ENCODE data around the gene IARS1. TPM values are rescaled to one million over a fixed set of nuclear protein-coding genes. Genes with fewer than 3 reads are reported as not detected.
A peak's percentile ranks its signal among the peaks of the same experiment; 100 is the strongest.

The IARS1 gene
- total and polyA plus RNA-seq, 12 donors: 16.8 to 157 (median 80.1) TPM

- WGBS, 4 donors: 82 to 89% (median 85%) methylated on average over 3 of the region's 3 CpGs
- no peak for TF ChIP-seq CTCF (IDR thresholded peaks at IDR 0.05)
- TF ChIP-seq POLR2A (IDR thresholded peaks at IDR 0.05): no peak
- H3K27ac ChIP-seq: no peak overlapping the region
- H3K4me1 ChIP-seq (replicated peaks in 1 of 2): peaks cover 9 to 16% of the 10 kb centered on the region in 2 donors
- H3K4me3 ChIP-seq: no peak overlapping the region
- no peak for DNase-seq
- H3K36me3 ChIP-seq (replicated peaks in 1 of 2): peaks cover 0 to 53% of the 10 kb centered on the region in 2 donors
- H3K27me3 ChIP-seq: no peaks in the 10 kb centered on the region
- intact Hi-C loops (cut with DNase I): no loop called here
- no peaks in the 10 kb centered on the region for H3K9me3 ChIP-seq (replicated peaks in 1 of 3)
Measured at GRCh38 chr9:92297611-92298010, 4.1 kb upstream of the IARS1 start.

- Histone ChIP-seq H3K9me3 (replicated peaks in 1 of 3) (no peaks in the 10 kb centered on the region), H3K27ac (no peak overlapping the region), H3K4me3 (no peak overlapping the region), H3K27me3 (no peaks in the 10 kb centered on the region), H3K4me1 (replicated peaks in 1 of 2) (peaks cover 12 to 30% of the 10 kb centered on the region in 2 donors), H3K36me3 (replicated peaks in 1 of 2) (peaks cover 0 to 38% of the 10 kb centered on the region in 2 donors)
- intact Hi-C loops (cut with DNase I): no loop called here
- WGBS, 4 donors: 66 to 75% (median 72%) methylated on average over 4 of the region's 4 CpGs
- TF ChIP-seq POLR2A (IDR thresholded peaks at IDR 0.05) (no peak), CTCF (IDR thresholded peaks at IDR 0.05) (no peak)
- DNase-seq: no peak
Measured at GRCh38 chr9:92295827-92296258, 2.3 kb upstream of the IARS1 start.

GRCh38 chr9:92295240-92295790 is 1.8 kb upstream of the IARS1 start:
- no peaks in the 10 kb centered on the region for H3K9me3 ChIP-seq (replicated peaks in 1 of 3)
- no peak overlapping the region for H3K27ac ChIP-seq
- peaks cover 12 to 30% of the 10 kb centered on the region in 2 donors for H3K4me1 ChIP-seq (replicated peaks in 1 of 2)
- intact Hi-C loops (cut with DNase I): no loop called here
- H3K4me3 ChIP-seq: no peak overlapping the region
- DNase-seq: no peak
- H3K36me3 ChIP-seq (replicated peaks in 1 of 2): peaks cover 0 to 32% of the 10 kb centered on the region in 2 donors
- WGBS, 4 donors: 87 to 94% (median 91%) methylated on average over 7 of the region's 7 CpGs
- no peaks in the 10 kb centered on the region for H3K27me3 ChIP-seq
- TF ChIP-seq POLR2A (IDR thresholded peaks at IDR 0.05) (no peak), CTCF (IDR thresholded peaks at IDR 0.05) (no peak)

GRCh38 chr9:92294297-92294676 is 790 bp upstream of the IARS1 start:
- H3K27me3 ChIP-seq: no peaks in the 10 kb centered on the region
- intact Hi-C loops (cut with DNase I): no loop called here
- peak in 3 of 7 donors; percentile 14 to 64 (median 16) for DNase-seq
- H3K4me1 ChIP-seq (replicated peaks in 1 of 2): peaks cover 12 to 30% of the 10 kb centered on the region in 2 donors
- H3K36me3 ChIP-seq (replicated peaks in 1 of 2): peaks cover 0 to 22% of the 10 kb centered on the region in 2 donors
- peak overlapping the region in 3 of 4 donors; percentile 49 to 57 (median 54) for H3K4me3 ChIP-seq
- H3K27ac ChIP-seq: peak overlapping the region in 3 of 5 donors; percentile 72 to 83 (median 79)
- TF ChIP-seq POLR2A (IDR thresholded peaks at IDR 0.05) (no peak), CTCF (IDR thresholded peaks at IDR 0.05) (no peak)
- H3K9me3 ChIP-seq (replicated peaks in 1 of 3): no peaks in the 10 kb centered on the region
- WGBS, 4 donors: 17 to 23% (median 19%) methylated on average over 10 to 13 of the region's 13 CpGs

Measured in adrenal gland (tissue), 12 donors.